GM18861 (cell line): Measurements from ENCODE around the gene UHRF1.
"Not testable (repeated sequence)": the region's sequence is repeated elsewhere in the genome, so short reads cannot be mapped to it uniquely, and the experiment has no call there.

ENCODE experiments used
- ATAC-seq: cut with Tn5 transposase; IDR thresholded peaks from one replicate; pipeline ENCODE4 v1.9.1; 2021; ENCODE audit not compliant: unreplicated experiment

Gene UHRF1

DNA sequence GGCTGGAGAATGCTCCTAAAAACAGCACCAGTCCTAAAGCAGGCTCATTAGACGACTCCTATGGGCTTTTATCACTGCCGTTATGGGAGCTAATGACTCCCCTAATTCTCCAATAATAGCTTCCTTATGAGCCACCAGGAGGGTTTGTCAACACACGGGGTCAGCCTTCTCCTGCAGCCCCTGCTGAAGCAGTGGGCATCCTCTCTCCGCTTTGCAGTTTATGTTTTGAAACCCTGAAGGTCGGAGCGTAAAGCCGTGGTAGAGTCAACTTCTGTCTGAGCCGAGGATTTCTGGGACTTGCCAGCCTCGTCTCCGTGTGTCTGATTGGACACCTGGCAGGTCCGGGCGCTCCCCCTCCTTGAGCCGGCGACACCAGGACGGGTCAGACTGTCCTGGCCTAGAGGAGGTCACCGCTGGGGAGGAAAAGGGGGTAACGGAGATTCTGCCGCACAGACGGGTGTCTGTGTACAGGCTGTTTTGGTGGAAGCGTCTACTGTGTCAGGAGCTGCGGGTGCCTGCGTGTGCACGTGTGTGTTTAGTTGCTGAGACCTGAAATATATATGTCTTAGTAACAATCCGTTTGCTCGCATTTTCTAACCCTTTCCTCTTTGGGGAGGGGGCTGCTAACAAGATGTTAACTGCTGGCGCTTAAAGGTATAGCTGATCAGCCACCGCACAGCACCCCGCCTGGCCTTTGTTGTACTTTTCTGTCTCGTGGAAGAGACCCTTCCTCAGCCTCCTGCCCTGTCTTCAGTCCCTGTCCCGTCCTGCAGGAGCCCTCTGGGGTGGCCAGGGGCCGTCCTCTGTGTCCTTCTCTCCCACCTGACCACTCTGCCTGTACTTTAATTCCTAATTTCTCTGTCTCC lies 61.5 kb downstream of the UHRF1 start:
- ATAC-seq, result no peak

DNA sequence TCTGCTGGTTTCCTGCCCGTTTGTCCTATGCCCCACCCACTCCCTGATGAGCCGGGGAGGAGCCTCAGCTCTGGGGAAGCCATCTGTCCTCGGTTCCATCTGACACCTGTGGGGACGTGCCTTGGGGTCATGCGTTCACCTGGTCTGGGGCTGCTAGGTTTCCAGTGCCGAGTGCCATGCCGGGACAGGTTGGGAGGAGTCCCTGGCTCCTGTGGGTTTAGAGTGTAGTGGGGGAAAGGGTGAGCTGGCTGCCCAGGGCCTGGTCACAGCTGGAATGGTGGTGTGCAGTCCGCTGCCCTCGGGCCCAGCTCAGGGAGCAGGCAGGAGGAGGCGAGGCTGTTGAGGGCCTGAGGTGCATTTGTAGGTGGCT lies 62.1 kb downstream of the UHRF1 start:
- ATAC-seq, result no peak

DNA sequence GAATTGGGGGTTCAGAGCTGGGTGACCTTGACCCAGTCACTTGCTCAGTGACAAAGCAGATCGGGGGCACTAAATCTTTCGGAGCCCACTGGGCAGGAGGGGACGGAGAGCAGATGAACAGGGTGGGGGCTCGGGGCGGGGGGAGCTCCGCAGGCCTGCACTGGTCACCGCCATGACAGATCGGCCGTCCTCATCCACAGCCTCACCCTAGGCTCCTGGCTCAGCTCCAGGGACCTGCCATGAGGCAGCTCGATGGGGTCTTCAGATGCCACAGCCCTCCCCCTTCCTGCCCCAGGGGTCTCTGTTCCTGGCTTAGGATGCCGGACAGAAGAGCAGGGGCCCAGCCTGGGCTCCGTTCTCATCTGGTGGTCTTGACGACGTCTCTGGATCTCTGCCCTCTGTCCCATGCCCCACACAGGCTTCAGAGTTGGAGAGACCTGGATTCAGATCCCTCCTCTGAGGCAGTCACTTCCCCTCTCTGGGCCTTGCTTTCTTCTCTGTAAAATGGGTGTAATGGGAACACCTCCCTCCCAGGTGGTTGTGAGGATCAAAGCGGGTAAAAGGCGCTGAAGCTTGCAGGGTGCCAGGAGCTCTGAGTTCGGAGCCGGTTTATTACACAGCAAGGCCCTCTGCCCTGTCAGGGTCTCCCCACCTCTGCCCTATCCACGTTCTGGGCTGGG lies 62.7 kb downstream of the UHRF1 start:
- ATAC-seq, result no peak

DNA sequence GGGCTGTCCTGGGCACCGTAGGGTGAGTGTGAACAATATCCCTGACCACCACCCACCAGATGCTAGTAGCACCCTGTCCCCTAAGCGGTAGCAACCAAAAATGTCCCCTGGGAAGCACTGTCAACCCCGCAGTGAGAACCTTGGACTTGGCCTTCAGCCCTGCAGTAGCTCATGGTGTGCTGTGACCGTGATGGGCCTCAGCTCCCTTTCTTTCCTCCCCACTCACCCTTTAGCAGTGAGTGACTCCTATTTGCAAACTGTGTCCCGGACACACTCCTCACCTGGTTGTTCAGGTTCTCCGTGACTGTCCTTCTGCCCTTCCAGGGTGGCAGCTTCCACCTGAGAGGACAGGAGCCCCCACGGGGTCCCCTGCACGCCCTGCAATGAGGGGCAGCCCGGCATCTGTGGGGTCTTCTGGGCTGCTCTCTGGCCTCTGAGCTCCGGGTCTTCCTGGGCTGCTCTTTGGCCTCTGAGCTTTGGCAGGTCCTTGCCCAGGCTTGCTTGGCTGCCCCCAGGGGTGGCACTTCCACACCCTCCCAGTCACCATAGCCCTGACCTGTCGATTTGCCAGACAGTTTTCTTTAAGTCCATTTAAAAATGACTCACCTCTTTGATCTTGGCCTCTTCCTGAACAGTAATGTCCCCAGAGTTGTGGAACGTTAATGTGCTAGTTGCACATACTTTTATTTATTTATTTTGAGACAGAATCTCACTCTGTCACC lies 63.4 kb downstream of the UHRF1 start:
- no peak for ATAC-seq

DNA sequence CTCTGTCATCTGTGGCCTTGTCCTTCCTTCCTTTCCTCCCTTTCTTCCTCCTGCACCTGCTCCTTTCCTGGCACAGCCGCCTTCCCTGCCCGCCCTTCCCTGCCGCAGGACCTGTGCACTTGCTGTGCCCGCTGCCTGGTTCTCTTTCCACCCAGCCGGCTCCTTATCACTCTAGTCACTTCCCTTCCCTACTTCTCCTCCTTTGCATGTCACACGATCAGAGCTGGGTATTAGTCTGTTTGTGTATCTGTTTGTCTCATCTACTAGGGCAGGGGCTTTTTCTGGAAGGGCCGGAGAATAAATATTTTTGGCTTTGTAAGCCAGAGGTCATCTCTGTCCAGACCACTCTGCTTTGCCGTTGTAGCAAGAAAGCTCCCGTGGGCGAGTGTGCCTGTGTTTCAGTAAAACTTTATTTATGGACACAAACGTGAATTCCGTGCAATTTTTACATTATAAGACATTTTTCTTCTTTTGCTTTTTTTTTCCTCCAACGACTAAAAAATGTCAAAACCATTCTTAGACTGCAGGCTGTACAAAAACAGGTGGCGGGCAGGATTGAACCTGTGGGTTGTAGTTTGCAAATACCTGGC lies 65.7 kb downstream of the UHRF1 start:
- no peak for ATAC-seq

DNA sequence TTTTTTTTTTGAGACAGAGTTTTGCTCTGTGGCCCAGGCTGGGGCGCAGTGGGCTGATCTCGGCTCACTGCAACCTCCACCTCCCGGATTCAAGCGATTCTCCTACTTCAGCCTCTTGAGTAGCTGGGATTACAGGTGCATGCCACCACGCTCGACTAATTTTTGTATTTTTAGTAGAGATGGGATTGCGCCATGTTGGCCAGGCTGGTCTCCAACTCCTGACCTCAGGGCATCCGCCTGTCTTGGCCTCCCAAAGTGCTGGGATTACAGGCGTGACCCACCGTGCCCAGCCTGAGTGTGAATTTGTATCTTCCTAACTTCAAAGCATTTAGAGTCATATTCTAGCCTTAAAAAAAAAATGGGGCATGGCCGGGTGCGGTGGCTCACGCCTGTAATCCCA lies 66.3 kb downstream of the UHRF1 start:
- not testable (repeated sequence) for ATAC-seq

DNA sequence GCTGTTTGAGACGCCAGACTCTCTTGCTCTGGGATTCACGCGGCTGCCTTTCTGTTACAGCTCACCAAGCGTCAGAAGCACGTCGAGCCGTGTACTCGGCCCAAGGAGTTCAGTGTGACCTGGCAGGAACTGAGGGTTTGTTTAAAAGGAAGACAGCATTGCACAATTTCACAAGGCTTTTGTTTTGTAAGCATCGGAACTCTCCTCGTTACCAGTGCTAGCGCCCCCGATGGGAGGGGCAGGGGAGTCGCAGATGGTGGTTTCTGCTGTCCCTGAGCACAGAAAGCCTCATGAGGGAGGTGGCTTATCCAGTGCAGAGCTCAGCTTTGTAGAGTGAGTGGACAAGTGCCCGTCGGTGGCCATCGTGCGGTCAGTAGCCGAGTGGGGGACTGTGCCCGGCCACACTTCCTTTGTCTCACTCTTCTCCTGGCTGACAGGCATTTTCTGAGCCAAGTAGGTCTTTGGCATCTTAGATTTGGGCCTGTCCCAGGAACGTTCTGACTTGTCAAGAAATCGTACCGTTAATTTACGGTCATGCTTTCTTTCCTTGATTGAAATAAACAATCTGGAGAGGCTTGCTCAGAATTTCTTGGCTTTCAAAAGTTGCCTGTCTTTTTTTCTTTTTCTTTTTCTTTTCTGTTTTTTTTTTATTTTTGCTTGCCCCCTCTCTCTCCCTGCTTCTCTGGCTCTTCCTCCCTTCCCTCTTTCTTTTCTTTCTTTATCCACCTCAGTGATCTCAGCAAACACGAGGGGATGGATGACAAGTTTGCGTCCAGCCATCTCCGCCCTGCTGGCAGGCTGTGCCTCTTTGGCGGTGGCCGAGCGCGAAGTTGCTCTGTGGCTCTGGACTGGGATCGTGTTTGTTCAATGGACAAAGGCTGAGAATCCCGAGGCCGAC lies 67.3 kb downstream of the UHRF1 start:
- no peak for ATAC-seq

DNA sequence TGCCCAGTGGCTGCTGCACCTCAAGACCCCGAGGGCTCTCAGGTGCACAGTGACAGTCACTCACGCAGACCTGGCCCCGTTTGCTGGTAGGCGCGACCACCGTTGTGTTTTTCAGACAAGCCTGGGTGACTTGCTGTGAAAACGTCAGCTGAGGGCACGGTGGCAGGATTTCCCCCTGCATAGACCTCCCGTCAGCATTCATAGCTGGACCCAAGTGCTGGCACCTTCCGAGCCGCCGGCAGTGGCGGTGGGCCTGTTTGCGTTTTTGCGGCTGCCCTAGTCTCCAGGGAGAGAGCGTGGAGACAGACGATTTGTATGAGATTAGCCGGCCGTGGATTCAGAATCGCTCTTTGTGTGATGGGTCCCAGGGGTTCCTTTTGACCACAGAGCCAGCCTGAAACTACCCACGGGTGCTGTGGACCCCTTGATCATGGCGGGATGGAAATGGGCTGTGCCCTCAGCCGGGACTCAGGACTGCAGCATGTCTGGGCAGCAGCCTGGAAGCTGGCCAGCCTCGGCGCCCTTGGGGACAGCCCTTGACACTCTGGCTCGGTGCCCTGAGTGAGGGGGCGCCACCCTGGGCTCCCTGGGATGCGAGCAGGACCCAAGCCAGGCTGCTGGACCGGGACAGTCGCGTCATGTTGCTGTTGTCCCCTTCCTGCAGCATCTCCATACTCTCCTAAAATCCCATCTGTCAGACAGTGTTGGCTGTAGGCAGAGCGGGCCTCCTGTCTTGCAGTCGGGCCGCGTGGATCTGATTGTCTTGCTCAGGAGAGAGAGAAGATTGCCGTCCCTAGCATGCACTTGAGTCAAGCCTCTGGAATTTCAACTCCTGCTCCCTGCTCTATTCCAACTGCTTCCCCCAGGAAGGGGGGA lies 68.2 kb downstream of the UHRF1 start:
- no peak for ATAC-seq

DNA sequence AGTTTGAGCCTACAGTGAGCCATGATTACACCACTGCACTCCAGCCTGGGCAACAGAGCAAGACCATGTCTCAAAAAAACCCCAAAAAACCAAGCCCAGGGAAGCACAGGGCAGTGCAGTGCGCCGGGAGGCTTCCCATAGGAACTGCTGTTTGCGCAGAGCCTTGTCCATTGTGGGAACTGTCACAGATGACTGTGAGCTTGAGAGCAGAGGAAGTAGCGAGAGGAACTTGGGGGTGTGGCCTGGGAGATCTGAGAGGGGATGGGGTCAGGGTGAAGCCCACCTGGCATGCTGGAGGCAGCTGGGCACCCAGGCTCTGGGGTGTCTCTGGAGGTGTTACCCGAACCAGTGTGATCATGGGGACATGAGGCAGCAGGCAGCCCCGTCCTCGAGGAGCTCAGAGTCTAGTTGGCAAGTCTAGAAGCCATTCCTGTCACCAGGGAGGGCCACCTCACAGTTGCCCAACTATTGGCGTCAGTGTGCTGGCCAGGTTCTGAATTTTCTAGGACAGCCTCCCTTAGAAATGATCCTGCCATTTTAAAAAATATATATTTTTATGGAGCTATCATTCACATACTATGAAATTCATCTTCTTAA lies 70.0 kb downstream of the UHRF1 start:
- no peak for ATAC-seq

DNA sequence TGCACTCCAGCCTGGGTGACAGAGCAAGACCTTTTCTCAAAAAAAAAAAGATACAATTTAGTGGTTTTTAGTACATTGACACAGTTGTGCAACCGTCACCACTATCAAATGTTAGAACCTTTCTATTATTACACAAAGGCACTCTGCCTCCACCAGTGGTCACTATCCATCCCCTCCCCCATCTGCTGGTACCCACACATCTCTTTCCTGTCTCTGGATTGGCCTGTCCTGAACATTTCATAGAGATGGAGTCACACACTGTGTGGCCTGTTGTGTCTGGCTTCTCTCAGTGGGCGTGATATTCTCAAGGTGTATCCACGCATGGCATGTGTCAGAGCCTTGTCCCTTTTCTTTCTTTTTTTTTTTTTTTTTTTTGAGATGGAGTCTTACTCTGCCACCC lies 70.8 kb downstream of the UHRF1 start:
- no peak for ATAC-seq

DNA sequence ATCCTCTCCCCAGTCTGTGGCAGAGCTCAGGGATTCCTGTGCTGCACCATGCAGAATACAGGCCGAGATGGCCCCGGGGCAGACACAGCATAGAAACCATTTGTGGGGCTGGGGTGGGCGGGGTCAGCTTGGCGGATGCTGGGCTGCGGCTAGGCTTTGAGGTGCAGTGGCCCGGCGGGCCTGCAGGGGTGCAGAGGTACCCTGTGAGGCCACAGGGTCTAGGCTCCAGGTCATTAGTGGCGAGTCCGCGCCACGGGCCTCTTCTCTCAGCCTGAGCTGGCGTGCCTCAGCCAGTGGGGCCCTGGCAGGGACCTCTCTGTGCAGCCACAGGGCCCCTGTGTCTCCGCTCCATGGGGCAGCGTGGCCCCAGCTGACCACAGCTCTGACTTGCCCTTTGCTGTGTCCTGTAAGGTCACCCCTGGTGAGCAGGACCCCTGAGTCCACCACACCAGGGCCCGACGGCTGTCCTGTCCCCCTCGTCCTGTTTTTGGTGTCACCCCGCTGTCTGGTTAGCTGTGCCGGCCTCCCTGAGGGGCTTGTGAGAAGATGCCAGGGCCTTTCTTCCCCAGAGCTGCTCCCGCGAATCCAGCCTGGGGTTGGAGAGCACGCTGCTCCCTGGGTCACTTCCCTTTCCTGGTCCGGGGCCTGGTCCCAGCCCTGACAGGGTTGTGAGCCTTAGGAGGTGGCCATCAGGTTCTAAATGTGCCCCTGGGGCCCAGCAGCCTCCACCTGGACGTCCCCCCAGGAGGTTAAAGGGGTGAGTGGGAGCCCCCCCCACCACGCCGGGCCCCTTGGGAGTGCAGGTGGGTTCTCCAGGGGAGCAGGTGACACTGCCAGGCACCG lies 71.8 kb downstream of the UHRF1 start:
- no peak for ATAC-seq

DNA sequence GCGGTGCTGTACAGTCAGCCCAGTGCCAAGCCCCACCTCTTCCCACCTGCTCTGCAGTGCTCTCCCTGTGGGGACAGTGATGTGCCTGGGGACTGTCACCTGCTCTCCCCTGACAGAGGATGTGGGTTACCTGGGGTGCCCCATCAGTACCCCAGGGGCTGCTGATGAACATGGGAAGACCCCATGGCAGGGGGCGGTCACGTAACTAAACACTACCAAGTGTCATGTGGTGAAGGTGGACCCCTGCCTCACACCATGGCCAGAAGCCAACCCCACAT lies 72.3 kb downstream of the UHRF1 start:
- no peak for ATAC-seq

DNA sequence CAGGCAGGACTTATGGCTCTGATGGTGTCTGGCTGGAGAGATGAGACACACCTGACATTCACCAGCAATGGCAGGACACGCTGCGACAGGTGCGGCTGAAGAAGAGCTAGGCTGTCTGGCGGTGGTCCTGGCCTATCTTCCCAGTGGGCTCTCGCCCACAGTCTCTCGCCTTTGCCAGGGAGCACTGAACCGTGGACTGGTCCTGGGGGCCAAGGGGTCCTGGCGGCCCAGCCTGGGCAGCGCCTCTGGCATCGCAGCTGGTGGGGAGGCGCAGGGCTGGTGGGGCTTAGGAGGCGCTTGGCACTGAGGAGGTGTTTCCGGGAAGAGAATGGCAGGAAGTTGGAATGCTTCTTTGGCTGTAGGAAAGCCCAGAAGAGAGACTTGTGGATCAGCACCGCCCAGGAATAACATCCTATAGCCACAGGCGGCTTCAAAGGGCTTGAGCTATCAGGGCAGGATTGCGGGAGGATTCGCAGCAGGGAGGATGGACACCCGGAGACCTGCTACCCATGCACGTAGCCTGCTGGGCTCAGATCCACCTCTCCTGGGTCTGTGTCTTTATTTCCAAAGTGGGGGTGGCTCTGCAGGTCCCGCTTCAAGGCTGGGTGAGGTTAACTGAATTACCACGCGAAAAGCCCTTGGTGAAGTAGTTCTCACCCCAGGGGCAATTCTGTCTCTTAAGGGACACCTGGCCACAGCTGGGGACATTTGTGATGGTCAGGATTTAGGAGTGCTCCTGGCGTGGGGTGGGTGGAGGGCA lies 74.2 kb downstream of the UHRF1 start:
- ATAC-seq, result no peak

DNA sequence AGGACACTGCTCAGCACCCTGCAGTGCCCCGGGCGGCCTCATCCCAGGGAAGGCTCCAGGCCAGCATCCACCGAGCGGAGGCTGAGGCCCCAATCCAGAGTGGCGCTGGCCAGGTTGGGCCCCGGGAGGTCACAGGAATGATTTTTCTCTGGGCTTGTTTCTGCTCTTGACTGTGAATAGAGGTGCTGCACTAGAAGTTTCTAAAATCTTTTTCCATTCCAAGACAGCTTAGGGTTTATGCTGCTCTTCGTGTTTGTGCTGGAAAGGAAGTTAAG lies 74.7 kb downstream of the UHRF1 start:
- no peak for ATAC-seq

DNA sequence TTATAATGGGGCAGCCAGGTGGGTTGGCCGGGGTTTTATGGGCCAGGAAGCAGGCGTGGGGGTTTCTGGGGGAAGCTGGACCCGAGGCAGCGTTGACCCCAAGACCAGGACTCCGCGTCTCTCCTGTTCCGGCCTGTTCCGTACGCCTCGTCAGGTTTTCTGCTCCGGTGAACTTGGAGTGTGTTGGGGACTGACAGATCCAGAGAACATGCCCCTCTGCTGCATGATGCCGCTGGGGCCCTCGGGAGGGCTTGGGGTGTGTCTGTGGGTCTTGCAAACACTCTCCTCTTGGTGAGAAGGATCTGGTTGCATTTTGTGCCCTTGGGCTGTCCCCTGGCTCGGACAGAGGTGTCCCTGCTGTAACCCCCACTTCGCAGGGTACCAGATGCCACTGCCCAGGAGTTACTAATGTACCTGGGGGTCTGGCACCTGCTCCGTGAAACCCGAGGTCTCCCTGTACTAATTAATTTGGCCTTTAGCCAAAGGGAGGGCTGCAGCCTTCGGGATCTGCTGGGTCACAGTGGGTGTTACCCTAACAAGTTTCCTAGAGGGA lies 75.2 kb downstream of the UHRF1 start:
- ATAC-seq, result no peak

DNA sequence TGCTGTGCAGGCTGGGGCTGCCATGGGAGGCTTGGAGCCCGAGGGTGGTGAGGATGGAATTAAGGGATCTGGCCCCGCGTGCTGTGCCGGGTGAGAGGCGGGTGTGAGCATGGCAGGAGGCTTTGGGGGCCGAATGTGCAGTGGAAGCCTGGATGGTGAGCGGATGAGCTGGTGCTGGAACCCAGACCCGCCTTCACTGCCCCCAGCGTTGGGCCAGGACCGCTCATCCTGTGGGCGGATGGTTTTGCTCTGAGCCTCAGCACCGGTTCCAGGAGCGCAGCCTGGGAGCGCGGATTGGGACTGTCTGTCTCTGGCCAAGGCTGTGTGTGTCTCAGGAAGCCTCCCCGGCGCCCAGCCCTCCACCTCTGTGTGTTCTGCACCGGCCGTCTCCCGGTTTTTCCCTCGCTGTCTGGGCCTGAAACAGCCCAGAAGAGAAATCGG lies 76.3 kb downstream of the UHRF1 start:
- ATAC-seq, result no peak

DNA sequence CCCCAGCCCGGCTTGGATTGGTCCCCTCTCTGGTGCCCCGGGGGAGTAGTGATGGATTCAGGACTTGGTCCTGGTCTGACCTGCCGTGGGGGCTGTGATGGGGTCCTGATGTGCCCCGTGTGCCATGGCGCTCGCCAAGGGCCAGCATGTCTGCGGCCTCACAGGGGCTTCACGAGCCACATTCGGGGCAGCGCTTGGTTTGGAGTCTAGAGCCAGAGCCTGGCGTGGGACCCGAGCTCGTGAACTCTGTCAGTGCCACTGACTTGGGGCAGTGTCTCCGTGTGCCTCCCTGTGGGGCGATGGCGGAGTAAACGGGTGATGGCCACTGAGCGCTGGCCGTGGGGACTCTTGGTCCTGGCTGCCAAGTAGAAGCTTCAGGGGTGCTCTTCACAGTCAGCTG lies 76.8 kb downstream of the UHRF1 start:
- ATAC-seq, result no peak

DNA sequence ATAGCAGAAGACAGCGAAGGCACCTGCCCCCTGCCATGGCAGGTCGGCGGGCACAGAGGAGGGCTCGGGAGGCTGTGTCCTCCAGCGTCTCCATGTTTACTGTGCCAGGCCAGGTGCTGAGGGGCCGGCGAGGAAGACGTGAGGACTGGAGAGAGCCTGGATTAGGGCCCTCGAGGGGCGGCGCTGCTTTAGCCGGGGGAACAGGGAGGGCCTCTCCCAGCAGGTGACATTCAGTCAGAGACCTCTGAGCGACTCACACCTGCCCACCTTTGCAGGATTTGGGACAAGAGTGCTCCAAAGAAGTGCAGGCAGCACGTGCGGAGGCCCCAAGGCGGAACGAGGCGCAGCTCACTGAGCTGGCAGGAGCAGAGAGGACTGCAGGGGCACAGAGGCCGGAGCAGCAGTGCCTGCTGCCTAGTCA lies 77.2 kb downstream of the UHRF1 start:
- ATAC-seq, result no peak
